Testis (tissue), 2 donors: ENCODE results near the gene EDEM2.

Experiments used
- POLR2A ChIP-seq: fragments of 450-650 bp; IDR thresholded peaks from one replicate; pipeline ENCODE4 v1.6.1; 2017; ENCODE audit warnings: antibody characterized with exemption, mild to moderate bottlenecking, moderate library complexity
- TF ChIP-seq, protein P1 (sequence below), 3 experiments: fragments of 450-650 bp in 2 of 3; fragments of 200-600 bp in 1 of 3; sonication (generic) in 1 of 3; IDR thresholded peaks; one replicate each; pipeline ENCODE4 v1.5.1; 2016 to 2019; ENCODE audit warnings: antibody characterized with exemption in 3 of 3, mild to moderate bottlenecking in 2 of 3, moderate library complexity in 1 of 3

DNA sequence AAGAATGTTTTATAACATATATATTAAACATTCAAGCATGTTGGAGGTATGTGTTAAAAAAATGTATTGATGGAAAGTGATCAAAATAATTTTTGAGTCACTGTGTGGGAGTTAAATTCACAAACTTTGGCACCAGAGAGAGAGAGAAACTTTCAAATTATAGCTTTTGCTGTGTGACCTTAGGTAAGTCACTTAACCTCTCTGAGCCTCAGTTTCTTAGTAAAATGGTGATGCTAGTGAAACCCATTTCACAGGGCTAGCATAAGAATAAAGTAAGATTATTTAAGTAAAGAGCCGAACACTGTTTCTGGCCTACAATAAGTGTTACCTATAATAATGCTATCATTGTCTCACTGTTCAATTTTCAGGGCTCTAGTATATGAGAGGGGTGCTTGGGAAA, 20.7 kb upstream of the EDEM2 start:
- TF ChIP-seq, protein P1, sequence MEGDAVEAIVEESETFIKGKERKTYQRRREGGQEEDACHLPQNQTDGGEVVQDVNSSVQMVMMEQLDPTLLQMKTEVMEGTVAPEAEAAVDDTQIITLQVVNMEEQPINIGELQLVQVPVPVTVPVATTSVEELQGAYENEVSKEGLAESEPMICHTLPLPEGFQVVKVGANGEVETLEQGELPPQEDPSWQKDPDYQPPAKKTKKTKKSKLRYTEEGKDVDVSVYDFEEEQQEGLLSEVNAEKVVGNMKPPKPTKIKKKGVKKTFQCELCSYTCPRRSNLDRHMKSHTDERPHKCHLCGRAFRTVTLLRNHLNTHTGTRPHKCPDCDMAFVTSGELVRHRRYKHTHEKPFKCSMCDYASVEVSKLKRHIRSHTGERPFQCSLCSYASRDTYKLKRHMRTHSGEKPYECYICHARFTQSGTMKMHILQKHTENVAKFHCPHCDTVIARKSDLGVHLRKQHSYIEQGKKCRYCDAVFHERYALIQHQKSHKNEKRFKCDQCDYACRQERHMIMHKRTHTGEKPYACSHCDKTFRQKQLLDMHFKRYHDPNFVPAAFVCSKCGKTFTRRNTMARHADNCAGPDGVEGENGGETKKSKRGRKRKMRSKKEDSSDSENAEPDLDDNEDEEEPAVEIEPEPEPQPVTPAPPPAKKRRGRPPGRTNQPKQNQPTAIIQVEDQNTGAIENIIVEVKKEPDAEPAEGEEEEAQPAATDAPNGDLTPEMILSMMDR (IDR thresholded peaks at IDR 0.05), result no peak
- TF ChIP-seq POLR2A, result no peak
